Measurements from ENCODE around the gene RPL27A.
"Not testable (repeated sequence)": the region's sequence is repeated elsewhere in the genome, so short reads cannot be mapped to it uniquely, and the experiment has no call there.

The RPL27A gene

DNA sequence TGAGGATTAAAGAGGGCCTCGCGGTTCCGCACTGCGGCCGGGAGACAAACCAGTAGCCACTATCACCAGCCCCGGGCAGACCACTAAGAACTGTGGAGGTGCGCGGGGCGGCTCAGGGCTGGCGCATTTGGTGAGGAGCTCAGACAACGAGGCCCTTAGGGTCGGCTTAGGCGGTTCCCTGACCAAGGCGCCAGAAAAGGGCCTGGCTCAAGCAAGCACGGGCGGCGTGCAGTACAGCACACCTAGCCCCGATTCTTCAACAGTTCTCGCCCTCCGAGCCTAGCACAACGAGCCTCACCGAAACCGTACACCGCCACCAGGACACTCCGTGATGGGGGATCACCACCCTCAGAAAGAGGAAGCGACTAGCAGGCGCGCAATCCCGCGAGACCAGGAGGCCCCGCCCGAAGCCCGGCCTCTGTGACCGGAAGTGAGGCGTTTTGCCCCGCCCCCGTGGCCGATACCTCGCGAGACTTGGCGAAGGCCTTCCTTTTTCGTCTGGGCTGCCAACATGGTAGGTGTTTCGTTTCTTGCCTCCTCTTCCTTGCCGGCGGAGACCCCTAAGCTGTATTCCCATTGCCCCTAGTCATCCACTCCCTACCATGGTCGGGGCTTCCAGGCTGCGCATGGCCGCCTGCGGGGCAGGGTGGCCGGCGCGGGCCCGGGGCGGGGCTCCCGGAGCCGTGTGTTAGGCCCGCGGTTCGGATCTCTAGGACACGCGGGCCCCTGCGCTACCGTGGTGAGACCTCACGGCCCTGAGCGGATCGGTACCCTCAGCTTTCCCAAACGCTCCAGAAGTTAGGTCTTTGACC is at the start of gene RPL27A, which contains the start of gene TRIM66:
Gene RPL27A, plus strand, starts transcription at position 490 of the 812 bp plus-strand sequence. Its CDS starts 22 bp downstream, at position 512.
Gene TRIM66, minus strand, starts transcription at position 363 of the 812 bp plus-strand sequence. CDS start 10,391 bp downstream, outside the sequence.
- DNase-seq: peak; percentile 96

- DNase-seq: no peak
Measured at GRCh38 chr11:8634498-8634897, 48.1 kb upstream of the RPL27A start.

GRCh38 chr11:8636127-8636526 is 46.5 kb upstream of the RPL27A start:
- DNase-seq: no peak

- DNase-seq: peak; percentile 53
Measured at GRCh38 chr11:8638300-8638699, 44.3 kb upstream of the RPL27A start.

DNA sequence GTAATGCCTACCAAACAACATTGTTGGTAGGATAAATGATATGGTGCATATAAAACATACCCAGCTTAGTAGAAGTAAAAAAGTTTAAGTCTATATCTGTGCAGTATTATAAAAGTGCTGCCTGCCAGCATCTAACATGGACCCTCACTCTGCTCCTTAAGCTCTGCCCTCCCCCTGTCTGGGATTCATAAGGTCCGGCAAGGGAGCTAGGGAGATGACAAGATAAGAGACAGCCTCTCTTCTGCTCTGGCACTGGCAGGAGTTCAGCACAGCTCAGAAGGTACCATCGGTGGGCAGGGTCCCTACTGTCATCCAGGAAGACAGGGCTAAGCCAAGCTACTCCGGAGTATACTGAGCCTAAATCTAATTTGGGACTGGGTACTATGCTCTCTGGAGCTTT is 42.9 kb upstream of the RPL27A start:
- no peak for DNase-seq

DNA sequence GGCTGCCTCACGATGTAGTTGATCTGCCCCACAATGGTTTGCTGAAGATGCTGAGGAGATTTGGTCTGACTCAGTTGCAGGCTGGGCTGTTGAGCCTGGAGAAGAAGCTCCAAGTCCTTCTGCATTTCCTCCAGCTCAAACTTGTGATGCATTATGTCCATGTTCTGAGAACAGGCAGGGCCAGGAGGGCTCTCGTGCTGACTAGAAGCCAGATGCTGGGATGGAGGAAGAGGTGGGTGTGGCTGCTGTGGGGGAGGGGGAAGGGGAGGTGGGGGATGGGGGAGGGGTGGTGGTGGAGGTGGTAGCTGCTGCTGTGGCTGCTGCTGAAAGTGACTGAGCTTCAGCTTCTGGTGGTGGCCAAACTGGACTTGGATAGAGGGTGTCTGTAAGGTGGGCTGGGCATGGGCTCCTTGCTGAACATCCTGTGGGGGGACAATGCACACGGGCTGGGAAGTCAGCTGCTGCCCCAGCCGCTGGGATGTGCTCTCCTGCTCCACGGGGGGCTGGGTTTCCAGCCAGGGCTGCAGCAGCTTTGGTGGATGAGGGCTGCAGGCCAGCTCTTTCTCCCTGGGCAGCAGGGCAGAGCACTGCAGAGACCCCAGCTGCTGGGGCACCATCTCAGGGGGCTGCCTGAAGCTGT is 42.2 kb upstream of the RPL27A start:
- DNase-seq: no peak

- DNase-seq: no peak
Measured at GRCh38 chr11:8641332-8641731, 41.3 kb upstream of the RPL27A start.

- DNase-seq: no peak
Measured at GRCh38 chr11:8642196-8642841, 40.3 kb upstream of the RPL27A start.

- DNase-seq: no peak
Measured at GRCh38 chr11:8646873-8647272, 35.7 kb upstream of the RPL27A start.

DNA sequence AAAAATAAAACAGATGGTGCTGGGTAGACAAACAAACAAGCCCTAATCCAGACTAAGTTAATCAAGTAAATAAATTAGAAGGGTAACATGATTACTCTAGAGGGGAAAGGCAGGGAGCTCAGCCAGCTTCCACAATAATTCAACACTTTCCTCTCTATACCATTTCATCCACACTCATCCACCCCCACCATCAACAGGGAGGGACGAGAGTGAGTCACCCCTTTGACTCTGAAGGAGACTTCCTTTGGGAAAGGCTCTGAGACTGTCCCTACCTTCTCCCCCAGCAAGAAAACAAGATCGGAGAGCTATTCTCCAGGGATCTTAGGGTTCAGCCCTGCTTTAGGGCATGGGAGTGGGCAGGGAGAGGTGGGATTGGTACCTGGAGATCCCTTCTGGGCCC is 33.2 kb upstream of the RPL27A start:
- DNase-seq: peak; percentile 46

GRCh38 chr11:8650401-8650990 is 32.1 kb upstream of the RPL27A start:
- DNase-seq: peak; percentile 4

GRCh38 chr11:8652140-8652539 is 30.5 kb upstream of the RPL27A start:
- peak; percentile 94 for DNase-seq

DNA sequence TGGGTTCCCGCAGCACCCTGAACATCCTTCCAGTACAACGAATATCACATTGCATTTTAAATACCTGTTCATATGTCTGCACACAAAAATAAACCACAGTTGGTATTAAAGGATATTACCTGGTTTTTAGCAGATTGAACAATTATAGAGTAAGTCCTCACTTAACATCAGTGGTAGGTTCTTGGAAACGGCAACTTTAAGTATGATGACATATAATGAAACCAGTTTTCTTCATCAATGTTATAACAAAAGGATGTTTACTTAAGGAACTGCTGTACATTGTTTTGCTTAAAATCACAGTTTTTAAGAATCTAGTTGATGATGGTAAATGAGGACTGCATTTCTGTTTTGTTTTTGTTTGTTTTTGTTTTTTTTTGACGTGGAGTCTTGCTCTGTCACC is 28.1 kb upstream of the RPL27A start:
- DNase-seq: no peak

DNA sequence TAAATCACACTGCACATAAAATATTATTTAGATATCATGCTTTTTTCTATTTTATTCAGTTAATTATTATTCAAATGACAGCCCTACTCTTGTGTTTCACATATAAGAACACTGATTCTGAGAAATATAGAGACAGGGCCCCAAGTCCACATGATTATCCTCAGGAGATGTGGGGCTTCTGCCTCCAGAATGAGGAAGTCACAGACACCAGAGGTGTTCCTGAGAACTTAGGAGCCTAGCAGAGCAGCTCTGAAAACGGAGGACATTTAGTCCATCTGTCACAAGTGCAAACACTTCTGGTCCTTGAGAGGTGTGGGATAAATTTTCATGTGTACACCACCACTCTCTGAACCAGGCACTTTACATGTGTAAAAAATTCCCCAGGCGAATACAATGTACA is 26.3 kb upstream of the RPL27A start:
- DNase-seq: no peak

DNA sequence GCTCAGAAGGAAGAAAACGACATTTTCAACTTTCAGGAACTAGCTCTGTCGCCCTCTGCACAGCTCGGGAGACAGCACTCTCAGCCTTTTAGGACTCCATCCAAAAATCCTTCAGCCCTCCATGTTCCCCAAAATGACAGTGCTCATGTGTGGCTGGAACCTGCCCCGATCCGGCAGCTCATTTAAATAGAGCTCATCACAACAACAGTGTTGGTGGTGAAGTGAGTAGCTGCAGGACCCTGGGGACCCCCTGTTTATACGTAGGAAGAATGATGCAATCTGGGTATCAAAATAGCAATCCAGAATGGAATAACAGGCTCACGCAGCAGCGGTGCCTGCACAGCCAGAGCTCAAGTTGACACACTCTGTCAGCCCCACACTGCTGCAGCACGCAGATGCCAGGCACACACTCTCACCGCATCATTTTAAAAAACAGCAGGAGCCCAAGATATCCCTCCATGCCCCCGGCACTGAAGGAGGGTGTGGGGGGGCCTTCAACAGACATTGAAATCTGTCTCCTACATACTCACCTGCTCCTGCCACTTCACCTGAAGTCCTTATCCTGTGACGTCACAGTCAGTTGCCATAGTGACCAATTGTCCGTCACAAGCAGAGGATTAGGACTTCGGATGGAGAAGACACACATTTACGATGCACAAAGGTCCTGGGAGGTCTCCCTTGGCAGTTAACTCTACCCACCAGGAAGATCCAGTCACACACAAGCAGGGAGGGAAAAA is 24.1 kb upstream of the RPL27A start:
- DNase-seq: no peak

DNA sequence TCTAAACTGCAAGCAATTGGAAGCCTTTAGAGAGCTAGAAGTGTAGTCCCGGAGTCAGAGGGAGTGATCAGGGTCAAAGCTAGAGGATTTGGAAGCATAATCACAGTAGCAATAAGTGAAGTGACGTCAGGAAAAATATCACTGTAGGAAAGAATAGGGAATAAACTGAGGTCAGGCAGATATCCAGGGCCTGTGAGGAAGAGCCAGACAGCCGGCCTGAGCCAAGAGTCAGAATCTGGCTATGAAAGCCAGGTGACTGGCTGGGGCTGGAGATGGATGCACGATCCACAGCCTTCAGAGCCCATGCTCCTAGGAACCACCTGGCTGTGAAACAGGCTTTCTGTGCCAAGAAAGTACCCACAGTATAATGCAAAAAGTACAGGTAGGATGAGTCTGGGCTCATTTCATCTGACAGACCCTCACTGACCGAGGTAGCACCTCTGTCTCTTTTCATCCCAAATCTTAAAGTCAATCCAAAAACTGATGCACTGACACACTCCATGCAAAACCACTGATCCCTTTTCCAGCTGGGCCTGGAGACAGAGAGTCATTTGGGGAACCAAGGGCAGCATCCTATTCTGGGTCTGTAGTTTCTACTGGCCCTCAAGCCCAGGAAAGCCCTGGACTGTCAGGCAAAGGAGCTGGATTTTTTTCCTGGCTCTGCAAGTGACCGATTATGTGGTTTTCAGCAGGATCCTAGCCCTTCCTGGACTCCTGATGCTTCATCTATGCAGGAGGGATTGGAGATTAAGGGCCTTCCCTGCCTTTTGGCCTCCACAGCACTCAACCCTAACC is 21.4 kb upstream of the RPL27A start:
- no peak for DNase-seq

DNA sequence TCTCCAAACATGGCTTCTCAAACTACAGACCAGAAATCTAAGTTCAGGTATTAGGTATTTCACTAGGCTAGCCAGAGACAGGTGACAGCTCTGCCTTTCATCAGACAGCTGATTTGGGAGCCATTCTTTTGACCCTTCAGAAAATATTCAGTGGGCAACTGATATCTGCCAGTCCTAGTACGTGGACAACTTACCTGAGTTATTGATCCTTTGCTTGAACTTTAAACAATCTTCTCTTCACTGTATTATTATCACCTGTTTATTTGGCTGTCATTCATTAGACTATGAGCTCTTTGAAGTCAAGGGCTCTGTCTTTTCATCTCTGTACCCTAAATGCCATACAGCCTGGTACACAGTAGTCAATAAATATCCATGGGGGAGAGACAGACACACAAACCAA is 17.4 kb upstream of the RPL27A start:
- DNase-seq: no peak

DNA sequence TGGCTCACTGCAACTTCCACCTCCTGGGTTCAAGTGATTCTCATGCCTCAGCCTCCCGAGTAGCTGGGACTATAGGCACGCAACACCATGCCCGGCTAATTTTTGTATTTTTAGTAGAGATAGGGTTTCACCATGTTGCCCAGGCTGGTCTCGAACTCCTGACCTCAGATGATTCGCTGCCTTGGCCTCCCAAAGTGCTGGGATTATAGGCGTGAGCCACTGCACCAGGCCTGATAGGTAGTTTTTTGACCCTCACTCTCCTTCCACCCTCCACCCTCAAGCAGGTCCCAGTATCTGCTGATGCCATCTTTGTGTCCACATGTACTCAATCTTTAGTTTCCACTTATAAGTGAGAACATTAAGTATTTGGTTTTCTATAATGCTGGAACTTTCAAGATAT is 12.5 kb upstream of the RPL27A start:
- DNase-seq: not testable (repeated sequence)

DNA sequence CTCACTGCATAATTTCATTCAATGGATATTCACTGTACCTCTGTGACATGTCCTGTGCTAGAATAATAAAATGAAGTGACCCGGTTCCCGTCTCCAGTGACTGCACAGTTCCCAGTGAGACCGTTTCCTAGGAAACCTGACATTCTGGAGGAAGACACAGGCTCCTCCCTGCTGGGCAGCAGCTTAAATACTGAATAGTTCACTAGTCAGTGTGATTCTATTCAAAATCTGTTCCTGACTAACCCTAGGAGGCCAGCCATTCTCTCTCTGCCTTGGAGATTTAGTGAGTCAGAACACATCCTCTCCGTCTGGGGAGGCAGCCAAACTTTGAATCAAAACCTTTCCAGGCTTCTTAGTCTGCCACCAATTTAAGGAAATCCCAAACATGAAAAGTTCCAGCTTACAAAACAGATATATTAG is 11.4 kb upstream of the RPL27A start:
- DNase-seq: peak; percentile 97

DNA sequence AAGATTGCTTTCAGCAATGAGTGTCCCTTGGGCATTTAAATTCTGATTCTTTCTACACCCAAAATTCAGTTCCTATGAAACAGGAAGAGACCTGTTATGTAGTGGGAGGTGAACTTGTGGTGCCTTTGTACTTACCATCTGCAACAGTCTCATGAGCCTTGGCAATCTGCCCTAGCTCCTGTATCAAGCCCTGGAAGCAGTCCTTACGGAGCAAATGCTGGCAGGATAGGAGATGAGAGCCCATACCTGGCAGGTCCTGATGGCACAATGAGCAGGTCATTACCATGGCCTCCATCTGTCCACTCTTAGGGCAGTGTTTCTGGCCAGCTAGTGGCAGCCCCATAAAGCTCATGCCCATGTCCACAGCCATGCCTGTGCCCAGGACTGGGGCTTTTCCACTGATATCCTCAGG is 10.9 kb upstream of the RPL27A start:
- no peak for DNase-seq

- DNase-seq: no peak
Measured at GRCh38 chr11:8672346-8672745, 10.2 kb upstream of the RPL27A start.

DNA sequence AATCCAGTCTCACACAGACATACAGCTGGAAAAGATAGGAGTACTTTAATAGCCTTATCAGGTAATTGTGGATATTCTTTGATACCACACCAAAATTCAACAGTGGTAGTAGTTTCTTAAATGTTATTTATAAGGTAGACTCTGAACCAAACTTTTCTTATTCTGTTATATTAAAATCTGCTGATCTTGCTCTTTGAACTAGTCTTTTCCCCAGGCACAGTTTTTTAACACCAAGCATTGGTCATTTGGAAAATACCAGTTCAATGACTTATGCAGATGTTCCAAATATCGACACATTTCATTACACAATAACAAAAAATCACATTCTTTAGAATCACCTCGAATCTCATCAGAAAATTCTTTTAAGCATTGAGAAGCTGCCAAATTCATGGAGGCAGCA is 7.7 kb upstream of the RPL27A start:
- DNase-seq: no peak
